Activated naive CD8-positive, alpha-beta T cell treated with anti-CD3 and anti-CD28 coated beads, Interleukin-2, amount 10 ng/mL, durations not matched to agents 7 days and 5 days (primary cell): ENCODE measurements around the gene CFB. TPM values are rescaled to one million over a fixed set of nuclear protein-coding genes. Genes with fewer than 3 reads are reported as not detected.

ENCODE experiments used
- ATAC-seq: fragments of 150-1000 bp; cut with Tn5 transposase; one replicate; pipeline ENCODE4 v1.10.0; 2021; ENCODE audit warnings: low read depth, moderate library complexity
- POLR2A ChIA-PET: fragments of 350-600 bp; sonication (Branson Sonifier 250); formaldehyde crosslinking; loops from one replicate; lab custom pipeline; 2021; ENCODE audit warnings: antibody characterized with exemption; lab: Charles Lee
- DNase-seq: peaks from one replicate; pipeline ENCODE4 v3.0.0; 2021
- H3K27ac Mint-ChIP-seq: one replicate; pipeline ENCODE4 v1.8.0; 2022; ENCODE audit warnings: mild to moderate bottlenecking, mixed read lengths
- H3K27me3 Mint-ChIP-seq: one replicate; pipeline ENCODE4 v1.8.0; 2022; ENCODE audit warnings: mild to moderate bottlenecking, moderate library complexity, mixed read lengths
- H3K36me3 Mint-ChIP-seq: one replicate; pipeline ENCODE4 v1.8.0; 2021; ENCODE audit warnings: mild to moderate bottlenecking, mixed read lengths
- H3K4me1 Mint-ChIP-seq: one replicate; pipeline ENCODE4 v1.8.0; 2021; ENCODE audit warnings: mixed read lengths
- H3K4me3 Mint-ChIP-seq: one replicate; pipeline ENCODE4 v1.8.0; 2022; ENCODE audit warnings: mild to moderate bottlenecking, moderate library complexity, mixed read lengths
- H3K9me3 Mint-ChIP-seq: one replicate; pipeline ENCODE4 v1.8.0; 2021; ENCODE audit warnings: mixed read lengths
- total RNA-seq, 2 experiments: library from RNA; stranded (reverse); gene quantifications; one replicate each; pipeline ENCODE4 v1.2.3, GENCODE V29; 2021

CFB gene
- total RNA-seq, 2 experiments from 2014 or later = 1.2 to 2.1 TPM

DNA sequence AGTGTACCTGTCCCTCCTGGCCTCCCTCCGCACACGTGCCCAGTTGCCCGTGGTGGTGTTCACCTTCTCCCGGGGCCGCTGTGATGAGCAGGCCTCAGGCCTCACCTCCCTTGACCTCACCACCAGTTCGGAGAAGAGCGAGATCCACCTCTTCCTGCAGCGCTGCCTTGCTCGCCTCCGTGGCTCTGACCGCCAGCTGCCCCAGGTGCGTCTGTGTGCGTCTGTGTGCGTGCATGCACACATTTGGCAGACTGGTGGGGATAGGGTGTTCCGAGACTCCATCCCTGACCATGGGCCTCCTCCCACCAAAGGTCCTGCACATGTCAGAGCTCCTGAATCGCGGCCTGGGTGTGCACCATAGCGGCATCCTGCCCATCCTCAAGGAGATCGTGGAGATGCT, 18.0 kb downstream of the CFB start:
- no peak for ATAC-seq
- Mint-ChIP-seq H3K27ac (peak overlapping the region; percentile 54), H3K36me3 (peaks cover 27% of the 10 kb centered on the region), H3K4me3 (no peak overlapping the region), H3K9me3 (no peaks in the 10 kb centered on the region), H3K27me3 (no peaks in the 10 kb centered on the region), H3K4me1 (peaks cover 13% of the 10 kb centered on the region)
- POLR2A ChIA-PET = interaction anchor here (0.6 kb wide), 1 partner anchor 131 kb away, joined by 4 read pairs; no protein-coding TSS in a partner anchor
- no peak for DNase-seq

DNA sequence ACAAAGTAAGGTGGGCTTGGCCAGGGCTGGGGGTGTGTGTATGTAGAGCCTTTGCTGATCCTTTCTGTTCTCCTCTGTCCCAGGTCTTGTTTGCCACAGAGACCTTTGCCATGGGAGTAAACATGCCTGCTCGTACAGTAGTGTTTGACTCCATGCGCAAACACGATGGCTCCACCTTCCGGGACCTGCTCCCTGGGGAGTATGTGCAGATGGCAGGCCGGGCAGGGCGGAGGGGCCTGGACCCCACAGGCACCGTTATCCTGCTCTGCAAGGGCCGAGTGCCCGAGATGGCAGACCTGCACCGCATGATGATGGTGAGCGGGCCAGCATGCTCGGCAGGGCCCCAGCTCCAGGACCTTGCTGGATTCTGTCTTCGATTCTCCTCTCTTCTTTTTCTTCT, 19.8 kb downstream of the CFB start:
- H3K27ac Mint-ChIP-seq = no peak overlapping the region
- DNase-seq (peak; percentile 28), ATAC-seq (no peak)
- no peaks in the 10 kb centered on the region for H3K27me3 Mint-ChIP-seq
- H3K9me3 Mint-ChIP-seq = no peaks in the 10 kb centered on the region
- H3K4me3 Mint-ChIP-seq = no peak overlapping the region
- H3K4me1 Mint-ChIP-seq = peaks cover 15% of the 10 kb centered on the region
- POLR2A ChIA-PET = no interaction called here
- H3K36me3 Mint-ChIP-seq = peaks cover 36% of the 10 kb centered on the region

DNA sequence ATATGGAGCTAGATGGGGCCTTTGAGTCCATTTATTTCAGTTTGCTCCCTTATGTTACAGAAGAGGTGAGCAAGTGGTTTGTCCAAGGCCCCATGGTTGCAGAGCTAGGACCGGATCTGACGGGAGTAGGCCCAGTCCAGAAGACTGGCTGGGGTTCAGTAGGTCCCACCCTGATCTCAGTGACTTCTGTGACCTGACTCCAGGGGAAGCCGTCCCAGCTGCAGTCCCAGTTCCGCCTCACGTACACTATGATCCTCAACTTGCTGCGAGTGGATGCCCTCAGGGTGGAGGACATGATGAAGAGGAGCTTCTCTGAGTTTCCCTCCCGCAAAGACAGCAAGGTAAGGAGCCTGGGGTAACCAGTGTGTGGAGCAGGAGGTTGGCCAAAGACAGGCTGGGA, 20.6 kb downstream of the CFB start:
- no peak overlapping the region for H3K4me3 Mint-ChIP-seq
- H3K27ac Mint-ChIP-seq = no peak overlapping the region
- no peaks in the 10 kb centered on the region for H3K9me3 Mint-ChIP-seq
- H3K36me3 Mint-ChIP-seq = peaks cover 34% of the 10 kb centered on the region
- H3K4me1 Mint-ChIP-seq = peaks cover 15% of the 10 kb centered on the region
- POLR2A ChIA-PET = interaction anchor here (7.5 kb wide), 1 partner anchor 8 kb away, joined by 91 read pairs; the partner anchor contains the start of genes NELFE and SKIC2
- no peaks in the 10 kb centered on the region for H3K27me3 Mint-ChIP-seq
- DNase-seq = no peak
- no peak for ATAC-seq

DNA sequence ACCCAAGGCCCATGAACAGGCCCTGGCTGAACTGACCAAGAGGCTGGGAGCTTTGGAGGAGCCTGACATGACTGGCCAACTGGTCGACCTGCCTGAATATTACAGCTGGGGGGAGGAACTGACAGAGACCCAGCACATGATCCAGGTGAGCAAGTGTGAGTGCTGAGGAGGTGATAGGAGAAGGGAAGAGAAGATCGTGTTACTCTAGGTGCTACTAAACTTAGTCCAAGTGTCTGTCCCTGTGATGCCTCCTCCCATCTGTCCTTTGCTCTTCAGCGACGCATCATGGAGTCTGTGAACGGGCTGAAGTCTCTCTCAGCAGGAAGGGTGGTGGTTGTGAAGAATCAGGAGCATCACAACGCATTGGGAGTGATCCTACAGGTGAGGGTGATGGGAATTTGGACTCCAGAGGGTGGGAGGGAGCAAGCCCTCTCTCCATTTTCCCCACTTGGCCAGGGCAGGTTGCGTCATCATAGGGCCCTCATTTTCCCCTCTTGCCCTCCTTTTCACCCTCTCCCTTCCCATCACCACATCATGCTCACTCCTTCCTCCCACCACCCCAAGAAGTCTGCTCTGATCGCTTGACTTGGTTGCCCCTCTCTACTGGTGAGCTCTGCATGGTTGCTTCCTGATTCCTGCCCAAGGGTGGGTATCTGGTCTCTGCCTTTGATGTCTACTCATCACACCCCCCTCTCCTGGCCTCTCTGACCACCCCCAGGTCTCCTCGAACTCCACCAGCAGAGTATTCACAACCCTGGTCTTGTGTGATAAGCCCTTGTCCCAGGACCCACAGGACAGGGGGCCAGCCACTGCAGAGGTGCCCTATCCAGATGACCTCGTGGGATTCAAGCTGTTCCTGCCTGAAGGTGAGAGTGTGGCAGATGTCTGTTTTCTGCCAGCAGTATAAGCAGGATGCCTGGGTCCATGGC, 21.4 kb downstream of the CFB start:
- H3K4me3 Mint-ChIP-seq = no peak overlapping the region
- DNase-seq (no peak), ATAC-seq (no peak)
- peaks cover 17% of the 10 kb centered on the region for H3K4me1 Mint-ChIP-seq
- H3K36me3 Mint-ChIP-seq = peaks cover 28% of the 10 kb centered on the region
- no peaks in the 10 kb centered on the region for H3K27me3 Mint-ChIP-seq
- no peaks in the 10 kb centered on the region for H3K9me3 Mint-ChIP-seq
- peak overlapping the region; percentile 22 for H3K27ac Mint-ChIP-seq
- POLR2A ChIA-PET = interaction anchor here (7.5 kb wide), 1 partner anchor 9 kb away, joined by 91 read pairs; the partner anchor contains the start of genes NELFE and SKIC2

DNA sequence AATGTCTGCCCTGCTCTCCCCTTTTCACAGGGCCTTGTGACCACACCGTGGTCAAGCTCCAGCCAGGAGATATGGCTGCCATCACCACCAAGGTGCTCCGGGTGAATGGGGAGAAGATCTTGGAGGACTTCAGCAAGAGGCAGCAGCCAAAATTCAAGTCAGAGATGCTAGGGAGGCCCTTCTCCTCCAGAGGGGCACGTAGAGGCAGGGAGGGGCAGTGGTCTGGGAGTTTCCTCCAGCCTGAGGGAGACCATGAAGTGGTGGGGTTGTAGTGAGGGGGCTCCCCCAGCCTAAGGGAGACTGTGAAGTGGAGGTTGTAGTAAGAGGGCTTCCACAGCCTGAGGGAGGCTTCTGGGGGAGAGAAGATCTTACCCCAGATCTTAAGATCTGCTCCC, 22.0 kb downstream of the CFB start:
- H3K27me3 Mint-ChIP-seq = no peaks in the 10 kb centered on the region
- H3K36me3 Mint-ChIP-seq = peaks cover 28% of the 10 kb centered on the region
- H3K4me3 Mint-ChIP-seq = no peak overlapping the region
- ATAC-seq (no peak), DNase-seq (no peak)
- H3K27ac Mint-ChIP-seq = peak overlapping the region; percentile 22
- no peaks in the 10 kb centered on the region for H3K9me3 Mint-ChIP-seq
- POLR2A ChIA-PET = interaction anchor here (7.5 kb wide), 1 partner anchor 9 kb away, joined by 91 read pairs; the partner anchor contains the start of genes NELFE and SKIC2
- H3K4me1 Mint-ChIP-seq = peaks cover 19% of the 10 kb centered on the region

DNA sequence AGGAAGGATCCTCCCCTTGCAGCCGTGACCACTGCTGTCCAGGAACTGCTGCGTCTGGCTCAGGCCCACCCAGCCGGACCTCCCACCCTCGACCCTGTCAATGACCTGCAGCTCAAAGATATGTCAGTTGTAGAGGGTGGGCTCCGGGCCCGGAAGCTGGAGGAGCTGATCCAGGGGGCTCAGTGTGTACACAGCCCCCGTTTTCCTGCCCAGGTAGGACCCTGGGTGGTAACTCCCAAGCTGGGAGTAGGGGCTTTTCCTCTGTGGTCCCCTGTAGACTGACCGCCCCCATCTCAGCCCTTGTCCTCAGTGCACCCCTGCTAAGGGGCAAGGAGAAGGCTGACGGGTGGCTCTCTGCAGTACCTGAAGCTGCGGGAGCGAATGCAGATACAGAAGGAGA, 22.4 kb downstream of the CFB start:
- Mint-ChIP-seq H3K36me3 (peaks cover 24% of the 10 kb centered on the region), H3K27ac (no peak overlapping the region), H3K9me3 (no peaks in the 10 kb centered on the region), H3K4me3 (no peak overlapping the region), H3K27me3 (no peaks in the 10 kb centered on the region), H3K4me1 (peaks cover 23% of the 10 kb centered on the region)
- DNase-seq (peak; percentile 21), ATAC-seq (no peak)
- POLR2A ChIA-PET = interaction anchor here (7.5 kb wide), 1 partner anchor 10 kb away, joined by 91 read pairs; the partner anchor contains the start of genes NELFE and SKIC2

DNA sequence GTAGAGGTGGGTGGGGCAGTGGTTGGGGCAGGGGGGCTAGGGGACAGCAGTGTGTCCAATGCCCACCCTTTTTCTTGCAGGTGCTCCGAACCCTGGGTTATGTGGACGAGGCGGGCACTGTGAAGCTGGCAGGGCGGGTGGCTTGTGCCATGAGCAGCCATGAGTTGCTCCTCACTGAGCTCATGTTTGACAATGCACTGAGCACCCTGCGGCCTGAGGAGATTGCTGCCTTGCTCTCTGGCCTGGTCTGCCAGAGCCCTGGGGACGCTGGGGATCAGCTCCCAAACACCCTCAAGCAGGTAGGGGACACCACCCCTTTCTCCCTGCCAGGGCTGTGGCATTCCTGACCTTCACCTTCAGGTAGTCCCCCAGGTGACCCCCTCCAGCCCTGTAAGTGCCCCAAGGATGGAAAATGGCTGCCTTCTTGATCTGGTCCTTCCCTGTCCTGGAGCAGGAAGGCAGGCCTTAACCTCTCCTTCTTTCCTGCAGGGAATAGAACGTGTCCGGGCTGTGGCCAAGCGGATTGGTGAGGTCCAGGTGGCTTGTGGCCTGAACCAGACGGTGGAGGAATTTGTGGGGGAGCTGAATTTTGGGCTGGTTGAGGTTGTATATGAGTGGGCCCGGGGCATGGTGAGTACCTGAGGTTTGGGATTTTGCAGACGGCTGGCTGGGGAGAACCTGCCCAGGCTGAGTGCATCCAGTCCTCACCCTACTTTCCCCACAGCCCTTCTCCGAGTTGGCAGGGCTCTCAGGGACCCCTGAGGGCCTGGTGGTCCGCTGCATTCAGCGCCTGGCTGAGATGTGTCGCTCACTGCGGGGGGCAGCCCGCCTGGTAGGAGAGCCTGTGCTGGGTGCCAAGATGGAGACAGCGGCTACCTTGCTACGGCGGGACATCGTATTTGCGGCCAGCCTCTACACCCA, 23.2 kb downstream of the CFB start:
- H3K27ac Mint-ChIP-seq = peak overlapping the region; percentile 99
- H3K4me1 Mint-ChIP-seq = peaks cover 25% of the 10 kb centered on the region
- DNase-seq (peak; percentile 28), ATAC-seq (no peak)
- POLR2A ChIA-PET = interaction anchor here (1.4 to 7.5 kb wide), 2 partner anchors 11 to 317 kb away, joined by 4 to 91 read pairs; partner anchors contain the start of genes NELFE and SKIC2
- no peaks in the 10 kb centered on the region for H3K27me3 Mint-ChIP-seq
- H3K4me3 Mint-ChIP-seq = no peak overlapping the region
- peaks cover 20% of the 10 kb centered on the region for H3K36me3 Mint-ChIP-seq
- no peaks in the 10 kb centered on the region for H3K9me3 Mint-ChIP-seq

DNA sequence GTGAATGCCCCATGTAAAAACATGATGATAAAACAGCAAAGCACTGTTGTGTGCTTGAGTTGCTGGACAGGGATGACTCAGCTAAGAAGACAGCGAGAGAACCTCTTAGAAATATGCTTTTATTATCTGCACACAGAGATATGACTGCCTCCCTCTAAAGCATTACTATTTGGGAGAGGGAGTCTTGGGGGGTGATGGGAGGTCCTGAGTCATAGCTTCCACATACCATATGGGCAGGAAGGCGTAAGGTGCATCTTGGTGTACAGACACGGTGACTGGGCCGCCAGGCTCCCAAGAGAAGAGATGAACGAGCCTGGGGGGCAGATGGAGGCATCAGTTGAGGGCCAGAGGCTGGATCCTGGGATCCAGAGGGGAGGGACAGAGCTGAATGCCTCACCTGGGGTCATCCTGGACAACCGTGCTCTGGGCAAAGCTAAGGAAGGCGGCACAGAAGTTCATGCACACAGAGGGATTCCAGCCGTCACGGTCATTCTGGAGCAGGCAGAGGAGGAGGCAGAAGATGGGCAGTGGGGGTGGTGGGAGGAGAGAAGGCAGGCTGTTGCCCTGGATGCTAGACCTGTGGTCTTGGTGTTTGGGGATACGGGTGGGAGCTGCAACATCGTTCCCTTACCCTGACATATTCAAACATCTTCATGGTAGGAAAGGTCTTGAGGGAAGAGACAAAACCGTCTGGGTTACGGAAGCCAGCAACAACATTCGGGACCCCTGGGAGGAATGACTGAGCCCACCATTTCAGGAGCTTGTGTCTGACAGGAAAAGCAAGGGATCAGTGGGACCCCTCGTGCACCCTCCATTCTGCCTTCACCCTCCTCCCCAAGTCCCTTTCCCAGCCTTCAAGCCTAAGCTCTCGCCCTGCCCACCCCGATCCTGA, 24.1 kb downstream of the CFB start:
- Mint-ChIP-seq H3K36me3 (peaks cover 19% of the 10 kb centered on the region), H3K27ac (peak overlapping the region; percentile 99), H3K4me1 (peaks cover 25% of the 10 kb centered on the region), H3K4me3 (peak overlapping the region; percentile 97), H3K27me3 (no peaks in the 10 kb centered on the region), H3K9me3 (no peaks in the 10 kb centered on the region)
- DNase-seq = peak; percentile 29
- POLR2A ChIA-PET = interaction anchor here (0.8 to 7.5 kb wide), 5 partner anchors 12 to 318 kb away, joined by 3 to 91 read pairs (median 4); partner anchors contain the start of genes EHMT2, NELFE and SKIC2
- no peak for ATAC-seq

DNA sequence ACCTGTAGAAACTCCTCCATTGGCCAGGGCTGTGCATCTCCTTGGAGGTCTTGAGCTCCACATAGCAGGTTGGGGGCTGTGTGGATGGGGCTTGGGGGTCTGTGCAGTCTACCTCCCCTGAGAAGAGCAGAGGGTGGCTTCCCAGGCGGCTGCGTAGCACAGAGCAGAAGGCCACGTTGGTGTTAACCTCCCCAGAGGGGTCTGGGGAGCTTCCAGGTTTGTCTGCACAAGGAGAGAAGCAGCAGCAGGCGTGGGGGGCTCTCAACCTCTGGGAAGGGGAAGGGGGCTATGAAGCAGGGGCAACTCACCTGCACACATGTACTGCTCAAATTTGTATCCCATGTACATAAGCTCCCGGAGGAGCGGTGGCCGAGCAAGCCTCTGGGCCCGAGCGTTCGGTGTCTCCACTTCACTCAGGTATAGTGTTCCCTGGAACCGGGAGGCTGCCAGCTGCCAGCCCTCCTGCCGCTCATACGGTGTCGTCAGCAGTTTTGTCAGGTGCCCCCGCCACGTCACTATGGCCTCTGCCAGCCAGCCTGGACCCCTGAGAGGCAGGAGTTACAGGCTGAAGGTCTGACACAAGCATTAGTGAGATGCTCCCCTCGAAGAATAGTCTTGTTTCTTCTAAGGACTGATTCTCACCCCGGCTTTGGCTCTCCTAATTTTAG, 24.8 kb downstream of the CFB start:
- ATAC-seq = no peak
- Mint-ChIP-seq H3K4me3 (peak overlapping the region; percentile 97), H3K27ac (peak overlapping the region; percentile 99), H3K9me3 (no peaks in the 10 kb centered on the region), H3K27me3 (no peaks in the 10 kb centered on the region), H3K4me1 (peaks cover 25% of the 10 kb centered on the region), H3K36me3 (peaks cover 17% of the 10 kb centered on the region)
- POLR2A ChIA-PET = interaction anchor here (1.1 to 7.5 kb wide), 7 partner anchors 12 to 319 kb away, joined by 3 to 91 read pairs (median 7); partner anchors contain the start of genes EHMT2, NELFE and SKIC2
- peak; percentile 35 for DNase-seq

DNA sequence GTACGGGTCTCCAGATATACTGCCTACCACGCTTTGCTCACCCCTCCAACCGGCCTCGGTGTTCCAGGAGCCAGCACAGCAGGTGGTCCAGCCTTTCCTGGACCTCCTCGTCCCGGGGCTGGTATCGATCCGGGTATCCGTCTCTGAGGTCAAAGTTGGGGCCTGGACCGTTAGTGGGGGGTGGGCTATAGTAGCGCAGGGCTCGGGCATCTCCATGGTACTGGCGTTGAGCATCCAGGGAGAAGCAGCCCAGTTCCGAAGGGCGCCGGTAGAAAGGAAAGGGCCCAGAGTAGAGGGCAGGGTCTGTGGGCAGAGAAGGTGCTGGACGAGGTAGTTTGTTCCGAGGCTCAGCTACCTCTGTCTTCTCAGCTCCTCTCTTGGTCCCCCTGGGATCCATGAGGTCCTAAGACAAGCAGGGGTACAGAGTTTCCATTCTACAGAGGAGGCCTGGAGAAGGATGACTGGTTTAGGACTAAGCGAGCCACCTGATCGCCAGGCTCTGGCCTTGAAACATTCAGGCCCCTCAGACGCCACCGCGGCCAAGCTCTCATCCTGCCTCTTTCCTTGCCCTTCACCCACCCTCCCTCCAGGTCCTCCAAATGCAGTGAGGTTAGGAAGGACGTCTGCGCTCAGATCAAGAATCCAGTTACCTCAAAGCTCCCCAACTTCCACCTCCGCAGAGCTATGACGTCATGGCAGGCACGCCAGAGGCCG, 25.5 kb downstream of the CFB start:
- DNase-seq (no peak), ATAC-seq (no peak)
- peak overlapping the region; percentile 97 for H3K4me3 Mint-ChIP-seq
- H3K9me3 Mint-ChIP-seq = no peaks in the 10 kb centered on the region
- peaks cover 17% of the 10 kb centered on the region for H3K36me3 Mint-ChIP-seq
- H3K27ac Mint-ChIP-seq = peak overlapping the region; percentile 99
- no peaks in the 10 kb centered on the region for H3K27me3 Mint-ChIP-seq
- peaks cover 25% of the 10 kb centered on the region for H3K4me1 Mint-ChIP-seq
- POLR2A ChIA-PET = interaction anchor here (0.5 to 7.5 kb wide), 15 partner anchors 10 to 1001 kb away, joined by 3 to 91 read pairs (median 4); partner anchors contain the start of genes CFB, DDX39B, EHMT2 and GPANK1
